ENCODE results near the gene CCZ1B.
A peak's percentile ranks its signal among the peaks of the same experiment; 100 is the strongest.
"Not testable (repeated sequence)": the region's sequence is repeated elsewhere in the genome, so short reads cannot be mapped to it uniquely, and the experiment has no call there.

CCZ1B gene
- 4.7 to 27.5 (median 9.6) reads per million in 18 experiments for total RNA-seq

GRCh38 chr7:6826151-6826550 is at the start of gene CCZ1B:
TSS of gene CCZ1B (minus strand) at chr7:6826275. CDS start at chr7:6826197, 78 bp downstream.
- DNase-seq = peak; percentile 87 to 88

GRCh38 chr7:6875022-6875421 is 48.9 kb upstream of the CCZ1B start:
- not testable (repeated sequence) for DNase-seq

- DNase-seq = not testable (repeated sequence)
These were observed 46.3 kb upstream of the CCZ1B start for GRCh38 chr7:6872246-6872945.

- not testable (repeated sequence) for DNase-seq
These were observed 45.5 kb upstream of the CCZ1B start for GRCh38 chr7:6871421-6872144.

GRCh38 chr7:6864751-6865150 is 38.7 kb upstream of the CCZ1B start:
- DNase-seq = not testable (repeated sequence)

GRCh38 chr7:6864188-6864587 is 38.1 kb upstream of the CCZ1B start:
- not testable (repeated sequence) for DNase-seq

GRCh38 chr7:6862876-6863275 is 36.8 kb upstream of the CCZ1B start:
- DNase-seq = not testable (repeated sequence)

- DNase-seq = peak; percentile 49 to 53
These were observed 31.7 kb upstream of the CCZ1B start for GRCh38 chr7:6857721-6858314.

GRCh38 chr7:6855563-6856131 is 29.6 kb upstream of the CCZ1B start:
- DNase-seq = not testable (repeated sequence)

GRCh38 chr7:6854747-6855562 is 28.9 kb upstream of the CCZ1B start:
- not testable (repeated sequence) for DNase-seq

GRCh38 chr7:6853681-6854080 is 27.6 kb upstream of the CCZ1B start:
- not testable (repeated sequence) for DNase-seq

- DNase-seq = not testable (repeated sequence)
These were observed 23.1 kb upstream of the CCZ1B start for GRCh38 chr7:6849127-6849526.

GRCh38 chr7:6847751-6848150 is 21.7 kb upstream of the CCZ1B start:
- not testable (repeated sequence) for DNase-seq

- not testable (repeated sequence) for DNase-seq
These were observed 19.9 kb upstream of the CCZ1B start for GRCh38 chr7:6845971-6846449.

GRCh38 chr7:6843654-6844053 is 17.6 kb upstream of the CCZ1B start:
- DNase-seq = not testable (repeated sequence)

- DNase-seq = not testable (repeated sequence)
These were observed 17.0 kb upstream of the CCZ1B start for GRCh38 chr7:6843092-6843491.

GRCh38 chr7:6842278-6842921 is 16.3 kb upstream of the CCZ1B start:
- DNase-seq = not testable (repeated sequence)

- DNase-seq = not testable (repeated sequence)
These were observed 11.0 kb upstream of the CCZ1B start for GRCh38 chr7:6837081-6837480.

GRCh38 chr7:6835521-6835920 is 9.4 kb upstream of the CCZ1B start:
- not testable (repeated sequence) for DNase-seq

GRCh38 chr7:6833636-6834035 is 7.6 kb upstream of the CCZ1B start:
- DNase-seq = no peak

GRCh38 chr7:6831018-6831725 is 5.1 kb upstream of the CCZ1B start:
- no peak for DNase-seq
